Measurements from ENCODE around the gene RNF169.

DNA sequence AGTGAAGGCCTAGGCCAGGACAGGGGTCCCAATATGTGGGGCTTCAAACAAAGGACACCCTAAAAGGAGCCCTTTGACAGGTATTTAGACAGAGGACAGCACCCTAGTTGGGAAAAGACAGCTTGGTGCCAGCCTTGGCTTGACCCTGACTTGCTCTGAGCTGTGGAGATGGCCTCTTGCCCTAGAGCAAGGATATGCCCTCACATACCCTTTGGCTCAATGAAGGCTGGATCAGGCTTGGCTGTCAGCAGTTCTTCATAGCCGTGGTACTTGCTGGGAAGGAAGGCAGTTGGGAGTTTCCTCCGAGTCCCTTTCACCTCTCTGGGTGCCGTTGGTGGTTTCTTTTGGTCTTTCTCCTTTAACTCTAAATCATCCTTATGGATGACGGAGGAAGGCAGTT is 96.2 kb downstream of the RNF169 start:
- TF ChIP-seq, protein P1, sequence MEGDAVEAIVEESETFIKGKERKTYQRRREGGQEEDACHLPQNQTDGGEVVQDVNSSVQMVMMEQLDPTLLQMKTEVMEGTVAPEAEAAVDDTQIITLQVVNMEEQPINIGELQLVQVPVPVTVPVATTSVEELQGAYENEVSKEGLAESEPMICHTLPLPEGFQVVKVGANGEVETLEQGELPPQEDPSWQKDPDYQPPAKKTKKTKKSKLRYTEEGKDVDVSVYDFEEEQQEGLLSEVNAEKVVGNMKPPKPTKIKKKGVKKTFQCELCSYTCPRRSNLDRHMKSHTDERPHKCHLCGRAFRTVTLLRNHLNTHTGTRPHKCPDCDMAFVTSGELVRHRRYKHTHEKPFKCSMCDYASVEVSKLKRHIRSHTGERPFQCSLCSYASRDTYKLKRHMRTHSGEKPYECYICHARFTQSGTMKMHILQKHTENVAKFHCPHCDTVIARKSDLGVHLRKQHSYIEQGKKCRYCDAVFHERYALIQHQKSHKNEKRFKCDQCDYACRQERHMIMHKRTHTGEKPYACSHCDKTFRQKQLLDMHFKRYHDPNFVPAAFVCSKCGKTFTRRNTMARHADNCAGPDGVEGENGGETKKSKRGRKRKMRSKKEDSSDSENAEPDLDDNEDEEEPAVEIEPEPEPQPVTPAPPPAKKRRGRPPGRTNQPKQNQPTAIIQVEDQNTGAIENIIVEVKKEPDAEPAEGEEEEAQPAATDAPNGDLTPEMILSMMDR (IDR thresholded peaks at IDR 0.05; ENCODE audit: insufficient read depth, low read length, poor library complexity, severe bottlenecking), result no peak
- no peak for TF ChIP-seq EZH2phosphoT487 (conservative IDR thresholded peaks at IDR 0.05; ENCODE audit: low read length)

Data from SU-DHL-6 (cell line).